Activated CD4-positive, alpha-beta memory T cell treated with anti-CD3 and anti-CD28 coated beads for 36 hours (primary cell): ENCODE data around the gene SMIM31. TPM values are rescaled to one million over a fixed set of nuclear protein-coding genes. Genes with fewer than 3 reads are reported as not detected.

Experiments
- CTCF ChIA-PET: fragments of 350-600 bp; sonication (Branson Sonifier 250); formaldehyde crosslinking; loops from one replicate; lab custom pipeline; 2021; ENCODE audit warnings: antibody characterized with exemption, inconsistent platforms; lab: Charles Lee
- POLR2A ChIA-PET: fragments of 350-600 bp; sonication (Branson Sonifier 250); formaldehyde crosslinking; loops from one replicate; lab custom pipeline; 2021; ENCODE audit warnings: antibody characterized with exemption; lab: Charles Lee
- DNase-seq: peaks from one replicate; pipeline ENCODE4 v3.0.0-alpha.2; 2020
- H3K27ac Mint-ChIP-seq: one replicate; pipeline ENCODE4 v1.8.0; 2021; ENCODE audit warnings: mixed read lengths
- H3K27me3 Mint-ChIP-seq: one replicate; pipeline ENCODE4 v1.8.0; 2021; ENCODE audit warnings: mixed read lengths
- H3K36me3 Mint-ChIP-seq: one replicate; pipeline ENCODE4 v1.8.0; 2021; ENCODE audit warnings: mixed read lengths
- H3K4me1 Mint-ChIP-seq: one replicate; pipeline ENCODE4 v1.8.0; 2021; ENCODE audit warnings: low read depth, mixed read lengths
- H3K4me3 Mint-ChIP-seq: one replicate; pipeline ENCODE4 v1.8.0; 2021; ENCODE audit warnings: mild to moderate bottlenecking, mixed read lengths
- H3K9me3 Mint-ChIP-seq: one replicate; pipeline ENCODE4 v1.8.0; 2021; ENCODE audit warnings: mixed read lengths
- intact Hi-C: fragments of 100-400 bp; cut with micrococcal nuclease; formaldehyde crosslinking; loops from one replicate; pipeline ENCODE4 v1.15.1; 2023
- total RNA-seq, 2 experiments: library from RNA; stranded (reverse); gene quantifications; one replicate each; pipeline ENCODE4 v1.2.3, GENCODE V29; 2021

Gene SMIM31
- total RNA-seq, 2 experiments from 2014 or later: not detected

DNA sequence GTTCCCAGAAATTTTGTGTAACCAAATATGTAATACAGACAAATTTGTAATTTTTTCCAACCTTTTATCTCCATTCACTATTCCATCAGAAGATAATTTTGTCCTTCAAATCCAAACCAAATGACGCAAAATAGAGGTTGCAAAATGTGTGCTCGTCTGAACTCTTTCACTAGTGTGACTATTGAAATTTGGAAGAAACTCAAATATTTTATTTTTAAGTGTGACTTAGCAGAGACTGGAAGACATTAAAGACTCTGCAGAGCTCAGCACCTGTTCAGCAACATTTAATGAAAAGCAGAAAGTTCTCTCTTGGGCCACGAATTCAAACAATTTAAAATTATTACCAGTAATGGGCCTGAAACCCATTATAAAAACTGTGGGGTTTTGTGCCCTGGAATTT lies 93.1 kb downstream of the SMIM31 start:
- H3K4me3 Mint-ChIP-seq: no peak overlapping the region
- no peaks in the 10 kb centered on the region for H3K4me1 Mint-ChIP-seq
- peaks cover 3% of the 10 kb centered on the region for H3K27me3 Mint-ChIP-seq
- H3K9me3 Mint-ChIP-seq: no peaks in the 10 kb centered on the region
- ChIA-PET CTCF (no interaction called here), POLR2A (no interaction called here)
- no peak overlapping the region for H3K27ac Mint-ChIP-seq
- intact Hi-C loops: no loop called here
- no peaks in the 10 kb centered on the region for H3K36me3 Mint-ChIP-seq
- DNase-seq: no peak

DNA sequence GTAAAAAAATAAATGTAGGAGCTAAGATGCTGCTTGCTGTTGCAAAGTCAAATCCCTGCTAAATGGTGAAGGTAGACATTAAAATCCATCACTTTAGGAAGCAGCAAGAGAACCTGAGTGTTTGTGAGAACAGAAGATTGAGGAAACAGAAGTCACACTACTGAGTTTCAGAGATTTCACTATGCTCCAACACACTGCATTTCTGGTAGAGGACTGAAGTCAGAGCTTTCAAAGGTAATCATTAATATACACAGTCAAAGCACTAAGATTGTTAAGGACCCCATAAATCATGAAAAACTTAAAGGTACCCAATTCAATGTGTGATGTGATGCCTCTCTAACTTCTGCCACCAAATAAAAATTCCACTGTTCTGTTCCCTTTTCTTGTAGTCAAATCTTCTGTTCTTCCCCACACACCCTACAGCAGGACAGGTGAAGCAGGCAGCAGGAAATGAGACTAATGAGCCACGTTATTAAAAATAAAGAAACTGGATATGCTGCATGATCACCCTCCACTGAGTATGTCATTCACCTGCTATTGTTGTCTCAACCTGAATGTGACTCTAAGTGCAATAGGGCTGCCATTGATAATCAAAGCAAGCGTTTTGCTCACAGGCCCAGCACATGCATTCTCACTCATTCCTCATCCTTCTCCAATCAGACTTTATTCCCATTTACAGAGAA lies 94.2 kb downstream of the SMIM31 start:
- POLR2A ChIA-PET: no interaction called here
- DNase-seq: no peak
- H3K9me3 Mint-ChIP-seq: no peaks in the 10 kb centered on the region

More for the DNA sequence above, 94.2 kb downstream of the SMIM31 start:
- no peak overlapping the region for H3K27ac Mint-ChIP-seq
- H3K4me3 Mint-ChIP-seq: no peak overlapping the region
- H3K4me1 Mint-ChIP-seq: no peaks in the 10 kb centered on the region
- H3K36me3 Mint-ChIP-seq: no peaks in the 10 kb centered on the region
- CTCF ChIA-PET: no interaction called here
- intact Hi-C loops: no loop called here
- peaks cover 2% of the 10 kb centered on the region for H3K27me3 Mint-ChIP-seq

Other genes starting within 250 kb of the SMIM31 start
- not detected for gene APELA, start 123.0 kb downstream of the SMIM31 start, total RNA-seq
- gene TRIM61, start 223.5 kb downstream of the SMIM31 start, total RNA-seq: 1 to 10 TPM; 1.0 TPM